Fibroblast of lung (primary cell): ENCODE data around the gene PLEKHH2. TPM values are rescaled to one million over a fixed set of nuclear protein-coding genes. Genes with fewer than 3 reads are reported as not detected.

ENCODE experiments used
- DNase-seq, 2 donors: peaks; one replicate each; pipeline versions ENCODE4 v3.0.0 to v3.0.0-alpha.2; 2010; ENCODE audit warnings: low read depth in 2 of 2
- H2AFZ ChIP-seq: 2 replicates; pipeline ENCODE4 v1.5.1; 2012; ENCODE audit warnings: low read length, control low read depth, inconsistent platforms
- H3K27ac ChIP-seq: 2 replicates; pipeline ENCODE4 v1.5.1; 2011; ENCODE audit warnings: low read length, control low read depth; ENCODE audit not compliant: insufficient read depth
- H3K27me3 ChIP-seq: 2 replicates; pipeline ENCODE4 v1.5.1; 2011; ENCODE audit warnings: mild to moderate bottlenecking, low read length; ENCODE audit not compliant: control insufficient read depth, insufficient read depth
- H3K36me3 ChIP-seq: 2 replicates; pipeline ENCODE4 v1.5.1; 2011; ENCODE audit warnings: low read length; ENCODE audit not compliant: control insufficient read depth, insufficient read depth
- H3K4me1 ChIP-seq: 2 replicates; pipeline ENCODE4 v1.5.1; 2011; ENCODE audit warnings: low read length; ENCODE audit not compliant: control insufficient read depth, insufficient read depth; ENCODE audit errors: extremely low read depth
- H3K4me2 ChIP-seq: 2 replicates; pipeline ENCODE4 v1.5.1; 2011; ENCODE audit warnings: low read length, control low read depth; ENCODE audit not compliant: insufficient read depth; ENCODE audit errors: extremely low read depth
- H3K4me3 ChIP-seq, 4 experiments: fragments of 200-600 bp in 1 of 4; sonication (generic) in 1 of 4; replicated peaks in 1 of 4; 2 replicates each; pipeline ENCODE4 v1.5.1; 2011 to 2016; ENCODE audit warnings: low read length in 4 of 4, low read depth in 3 of 4, mild to moderate bottlenecking in 3 of 4, control low read depth in 2 of 4, inconsistent platforms in 1 of 4, mixed read lengths in 1 of 4; ENCODE audit not compliant: insufficient read depth in 1 of 4; ENCODE audit errors: control extremely low read depth in 1 of 4
- H3K79me2 ChIP-seq: 2 replicates; pipeline ENCODE4 v1.5.1; 2012; ENCODE audit warnings: mild to moderate bottlenecking, low read length, inconsistent platforms; ENCODE audit not compliant: control insufficient read depth, insufficient read depth
- H3K9ac ChIP-seq: 2 replicates; pipeline ENCODE4 v1.5.1; 2011; ENCODE audit warnings: mild to moderate bottlenecking, low read length, control low read depth; ENCODE audit not compliant: insufficient read depth
- H3K9me3 ChIP-seq: 2 replicates; pipeline ENCODE4 v1.5.1; 2012; ENCODE audit warnings: low read depth, low read length; ENCODE audit not compliant: control insufficient read depth, insufficient read depth
- H4K20me1 ChIP-seq: 2 replicates; pipeline ENCODE4 v1.5.1; 2011; ENCODE audit warnings: low read length; ENCODE audit not compliant: control insufficient read depth, insufficient read depth; ENCODE audit errors: extremely low read depth
- CTCF ChIP-seq, 2 donors: IDR thresholded peaks in 1 of 2; conservative IDR thresholded peaks in 1 of 2; 1 replicate in 1 of 2; 2 replicates in 1 of 2; pipeline ENCODE4 v1.5.1; 2011 to 2012; ENCODE audit warnings: low read length in 2 of 2, control low read depth in 1 of 2, inconsistent platforms in 1 of 2, low read depth in 1 of 2, mild to moderate bottlenecking in 1 of 2
- EZH2 ChIP-seq: IDR thresholded peaks from 2 replicates; pipeline ENCODE4 v1.5.1; 2012; ENCODE audit warnings: low read length, control low read depth, mild to moderate bottlenecking; ENCODE audit errors: missing control alignments
- polyA plus RNA-seq, 2 donors: library from polyadenylated mRNA; depleted of rRNA in 1 of 2; stranded (reverse) in 1 of 2; unstranded in 1 of 2; fragments of >200 nt; gene quantifications; 2 replicates each; pipeline ENCODE4 v1.2.1, GENCODE V29; 2011 to 2012; ENCODE audit warnings: missing spikeins in 1 of 2
- total RNA-seq: library from RNA; depleted of rRNA; stranded (reverse); fragments of >200 nt; gene quantifications from 2 replicates; pipeline ENCODE4 v1.2.1, GENCODE V29; 2014

Gene PLEKHH2
- total and polyA plus RNA-seq, 2 donors (not counting 1 experiment from before 2014, with no cell fraction given) = 6.9 to 14.0 TPM

GRCh38 chr2:43806719-43807031, 169.6 kb downstream of the PLEKHH2 start:
- Histone ChIP-seq H3K4me1 (no peaks in the 10 kb centered on the region), H2AFZ (no peak overlapping the region), H3K9ac (no peak overlapping the region), H3K9me3 (no peaks in the 10 kb centered on the region), H4K20me1 (no peaks in the 10 kb centered on the region), H3K36me3 (no peaks in the 10 kb centered on the region), H3K4me3 (no peak overlapping the region), H3K4me2 (no peak overlapping the region), H3K79me2 (no peaks in the 10 kb centered on the region), H3K27ac (no peak overlapping the region), H3K27me3 (no peaks in the 10 kb centered on the region)
- DNase-seq = no peak
- TF ChIP-seq CTCF (conservative IDR thresholded peaks at IDR 0.05 in 1 of 2, IDR thresholded peaks at IDR 0.05 in 1 of 2; ENCODE audit: low read depth in 1 of 2, low read length in 2 of 2) (no peak), EZH2 (no peak)

- no peak overlapping the region for H3K9ac ChIP-seq
- DNase-seq = no peak
Measured at GRCh38 chr2:43810452-43810851, 173.4 kb downstream of the PLEKHH2 start.

DNA sequence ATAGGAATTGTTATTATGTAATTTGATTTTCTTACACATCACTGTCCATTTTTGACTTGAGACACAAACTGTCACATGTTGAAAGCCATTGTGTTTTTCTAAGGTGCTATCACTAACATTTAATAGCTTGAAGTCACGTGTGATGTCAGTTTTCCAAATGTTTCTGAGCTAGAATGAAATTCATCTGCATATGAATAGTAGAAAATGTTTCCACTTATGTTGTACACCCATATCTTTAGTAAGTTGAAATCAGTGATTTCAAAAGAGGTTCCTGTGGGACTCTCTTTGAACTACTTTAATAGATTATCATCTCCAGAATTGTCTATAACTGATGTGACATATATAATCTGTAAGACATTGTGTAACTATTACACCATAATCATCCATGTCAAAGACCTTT, 173.8 kb downstream of the PLEKHH2 start:
- Histone ChIP-seq H3K27me3 (no peaks in the 10 kb centered on the region), H3K9me3 (no peaks in the 10 kb centered on the region), H3K27ac (no peak overlapping the region), H4K20me1 (no peaks in the 10 kb centered on the region), H3K4me2 (no peak overlapping the region), H3K4me1 (no peaks in the 10 kb centered on the region), H3K79me2 (no peaks in the 10 kb centered on the region), H2AFZ (no peak overlapping the region), H3K36me3 (no peaks in the 10 kb centered on the region), H3K4me3 (no peak overlapping the region), H3K9ac (no peak overlapping the region)
- TF ChIP-seq EZH2 (no peak), CTCF (conservative IDR thresholded peaks at IDR 0.05 in 1 of 2, IDR thresholded peaks at IDR 0.05 in 1 of 2; ENCODE audit: low read depth in 1 of 2, low read length in 2 of 2) (no peak)
- DNase-seq = no peak

More at GRCh38 chr2:43810452-43810851, 173.4 kb downstream of the PLEKHH2 start:
- Histone ChIP-seq H2AFZ (no peak overlapping the region), H3K27ac (no peak overlapping the region), H3K4me2 (no peak overlapping the region), H3K36me3 (no peaks in the 10 kb centered on the region), H3K9me3 (no peaks in the 10 kb centered on the region), H3K4me3 (no peak overlapping the region), H3K4me1 (no peaks in the 10 kb centered on the region), H3K27me3 (no peaks in the 10 kb centered on the region), H4K20me1 (no peaks in the 10 kb centered on the region), H3K79me2 (no peaks in the 10 kb centered on the region)
- no peak for TF ChIP-seq EZH2
- TF ChIP-seq CTCF (conservative IDR thresholded peaks at IDR 0.05 in 1 of 2, IDR thresholded peaks at IDR 0.05 in 1 of 2; ENCODE audit: low read depth in 1 of 2, low read length in 2 of 2) = no peak
